GM12865 (cell line): ENCODE data around the gene APP.
"Not testable (repeated sequence)": the region's sequence is repeated elsewhere in the genome, so short reads cannot be mapped to it uniquely, and the experiment has no call there.

Experiments
- DNase-seq: peaks from one replicate; pipeline ENCODE4 v3.0.0; 2010; ENCODE audit warnings: low read depth
- H3K4me3 ChIP-seq: 2 replicates; pipeline ENCODE4 v1.5.1; 2011; ENCODE audit warnings: mild to moderate bottlenecking, low read depth, low read length, control low read depth
- TF ChIP-seq, protein P1 (sequence below): IDR thresholded peaks from 2 replicates; pipeline ENCODE4 v1.5.1; 2011; ENCODE audit warnings: low read length, control low read depth, low read depth, inconsistent platforms; ENCODE audit not compliant: insufficient read depth; ENCODE audit errors: missing control alignments

Gene APP

DNA sequence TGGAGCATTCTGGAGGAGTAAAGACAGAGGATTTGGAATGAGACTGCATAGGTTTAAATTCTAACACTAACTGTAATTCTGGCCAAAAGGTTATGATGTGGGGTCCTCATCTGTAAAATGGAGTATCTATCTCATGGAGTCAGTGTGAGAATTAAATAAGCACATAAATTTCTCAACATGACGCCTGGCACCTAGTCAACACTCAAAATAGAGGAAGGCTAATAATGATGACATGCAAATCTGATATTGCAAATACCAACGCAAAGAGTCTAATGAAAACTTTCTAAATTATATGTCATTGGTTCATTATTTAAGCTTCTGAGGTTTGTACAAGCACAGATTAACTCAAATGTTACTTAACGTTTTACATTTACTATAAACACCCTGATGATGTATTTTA is 29.6 kb downstream of the APP start:
- no peak for DNase-seq
- H3K4me3 ChIP-seq, result no peak overlapping the region
- TF ChIP-seq, protein P1, sequence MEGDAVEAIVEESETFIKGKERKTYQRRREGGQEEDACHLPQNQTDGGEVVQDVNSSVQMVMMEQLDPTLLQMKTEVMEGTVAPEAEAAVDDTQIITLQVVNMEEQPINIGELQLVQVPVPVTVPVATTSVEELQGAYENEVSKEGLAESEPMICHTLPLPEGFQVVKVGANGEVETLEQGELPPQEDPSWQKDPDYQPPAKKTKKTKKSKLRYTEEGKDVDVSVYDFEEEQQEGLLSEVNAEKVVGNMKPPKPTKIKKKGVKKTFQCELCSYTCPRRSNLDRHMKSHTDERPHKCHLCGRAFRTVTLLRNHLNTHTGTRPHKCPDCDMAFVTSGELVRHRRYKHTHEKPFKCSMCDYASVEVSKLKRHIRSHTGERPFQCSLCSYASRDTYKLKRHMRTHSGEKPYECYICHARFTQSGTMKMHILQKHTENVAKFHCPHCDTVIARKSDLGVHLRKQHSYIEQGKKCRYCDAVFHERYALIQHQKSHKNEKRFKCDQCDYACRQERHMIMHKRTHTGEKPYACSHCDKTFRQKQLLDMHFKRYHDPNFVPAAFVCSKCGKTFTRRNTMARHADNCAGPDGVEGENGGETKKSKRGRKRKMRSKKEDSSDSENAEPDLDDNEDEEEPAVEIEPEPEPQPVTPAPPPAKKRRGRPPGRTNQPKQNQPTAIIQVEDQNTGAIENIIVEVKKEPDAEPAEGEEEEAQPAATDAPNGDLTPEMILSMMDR, result no peak

DNA sequence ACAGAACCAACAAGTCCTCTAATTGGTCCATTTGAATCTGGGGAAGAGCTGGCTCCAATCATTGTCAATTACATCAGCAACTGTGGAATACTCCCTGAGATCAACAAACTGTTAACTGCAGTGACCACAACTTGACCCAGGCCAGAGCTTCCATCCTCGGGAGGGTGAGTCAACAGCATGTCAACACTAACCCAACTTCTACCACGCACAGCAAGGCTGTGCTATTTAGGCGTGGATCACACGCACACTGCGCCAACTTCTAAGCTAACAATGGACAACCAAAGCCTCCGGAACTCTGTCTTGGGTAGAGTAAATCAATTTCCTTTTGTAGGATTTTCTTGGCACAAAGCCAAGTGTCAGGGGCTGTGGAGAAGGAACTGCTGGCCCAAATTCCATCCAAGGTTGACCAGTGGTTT is 30.4 kb downstream of the APP start:
- no peak overlapping the region for H3K4me3 ChIP-seq
- no peak for DNase-seq
- TF ChIP-seq, protein P1, result no peak

DNA sequence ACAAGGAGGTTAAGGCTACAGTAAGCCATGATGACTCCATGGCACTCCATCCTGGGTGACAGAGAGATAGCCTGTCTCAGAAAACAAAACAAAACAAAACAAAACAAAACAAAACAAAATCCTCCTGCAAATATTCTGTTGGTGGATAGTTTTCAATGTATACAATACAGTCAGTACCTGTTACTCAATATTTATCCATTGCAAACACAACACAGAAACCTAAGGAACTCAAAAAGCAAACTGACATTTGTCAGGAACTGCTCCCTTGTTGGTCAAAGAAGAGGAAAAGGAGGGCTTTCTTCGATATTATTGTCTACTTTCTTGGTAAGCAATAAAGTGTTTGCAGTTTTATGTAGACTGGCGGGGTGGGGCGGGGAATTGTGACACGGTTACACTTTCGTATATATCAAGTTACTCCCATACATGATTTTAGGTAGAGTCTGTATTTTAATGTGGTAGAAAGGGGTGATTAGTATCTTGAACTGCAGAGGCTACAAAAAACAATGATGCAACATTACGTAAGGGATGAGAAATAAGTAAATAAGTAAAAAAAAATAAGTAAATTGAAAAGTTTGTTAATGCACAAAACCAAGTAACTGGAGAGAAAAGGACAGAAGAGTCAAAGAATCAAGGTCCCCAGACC is 31.8 kb downstream of the APP start:
- H3K4me3 ChIP-seq, result no peak overlapping the region
- TF ChIP-seq, protein P1, result no peak
- no peak for DNase-seq

DNA sequence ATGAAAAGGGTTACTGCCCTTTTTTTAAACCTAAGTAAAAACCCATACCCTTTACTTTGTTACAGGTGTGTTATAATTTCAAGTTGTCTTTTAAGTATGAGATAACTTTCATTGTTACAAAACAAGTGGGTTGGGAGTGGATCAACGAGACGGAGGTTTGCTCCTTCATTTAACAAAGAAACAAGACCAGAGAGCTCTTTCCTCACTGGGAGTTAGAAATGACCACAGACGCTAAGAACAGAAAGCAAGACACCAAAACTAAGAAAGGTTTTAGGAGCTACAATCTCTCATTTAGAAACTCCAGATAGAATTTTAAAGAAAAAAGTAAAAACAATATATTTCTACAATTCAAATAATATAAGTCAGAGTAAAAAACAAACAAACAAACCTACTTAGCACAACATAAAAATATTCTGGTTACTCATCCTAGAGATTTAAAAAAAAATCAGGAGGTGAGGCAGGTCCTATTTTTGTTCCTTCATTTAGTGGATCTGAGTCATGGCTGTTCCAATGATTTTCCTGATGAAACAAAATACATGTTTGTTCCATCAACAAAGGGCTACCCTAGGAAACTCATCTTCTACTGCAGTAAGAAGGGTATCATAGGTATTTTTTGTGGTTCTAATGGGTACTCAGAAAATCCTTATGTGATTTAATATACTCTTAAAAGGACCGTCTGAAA is 33.0 kb downstream of the APP start:
- H3K4me3 ChIP-seq, result no peak overlapping the region; the same call in 1 of the 2 replicates
- TF ChIP-seq, protein P1, result no peak
- peak; percentile 65 for DNase-seq

DNA sequence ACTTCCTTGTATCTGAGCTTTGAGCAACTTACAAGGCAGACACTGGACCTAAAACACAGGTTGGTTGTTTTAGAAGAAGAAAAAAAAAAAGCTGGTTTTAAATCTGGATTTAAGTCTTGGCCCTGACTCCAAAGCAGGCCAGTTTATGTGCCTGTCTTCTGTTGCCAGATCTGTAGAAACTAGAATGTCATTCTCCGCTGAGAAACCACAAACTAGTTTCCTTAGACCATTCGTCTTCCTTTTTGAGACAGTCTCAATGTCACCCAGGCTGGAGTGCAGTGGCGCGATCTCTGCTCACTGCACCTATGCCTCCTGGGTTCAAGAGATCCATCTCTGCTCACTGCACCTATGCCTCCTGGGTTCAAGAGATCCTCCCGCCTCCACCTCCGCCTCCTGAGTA is 33.9 kb downstream of the APP start:
- TF ChIP-seq, protein P1, result no peak
- no peak overlapping the region for H3K4me3 ChIP-seq
- DNase-seq, result peak; percentile 91

DNA sequence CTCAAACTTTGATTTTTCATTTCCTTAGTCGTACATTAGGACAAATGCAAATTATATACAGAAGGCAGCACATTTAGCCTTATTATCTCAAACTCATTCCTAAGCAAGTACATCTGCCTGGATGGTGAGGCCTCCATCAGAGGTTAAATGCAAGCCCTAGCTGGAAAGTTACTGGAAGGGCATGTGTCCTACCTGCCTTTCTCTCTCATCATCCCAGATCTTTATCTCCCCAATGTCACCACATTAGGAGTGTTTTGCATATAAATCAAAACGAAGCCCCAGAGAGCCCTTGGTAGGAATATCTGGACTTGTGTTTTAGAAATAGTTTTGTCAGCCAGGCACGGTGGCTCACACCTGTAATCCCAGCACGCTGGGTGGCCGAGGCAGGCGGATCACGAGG is 35.0 kb downstream of the APP start:
- no peak overlapping the region for H3K4me3 ChIP-seq
- TF ChIP-seq, protein P1, result no peak
- DNase-seq, result no peak

DNA sequence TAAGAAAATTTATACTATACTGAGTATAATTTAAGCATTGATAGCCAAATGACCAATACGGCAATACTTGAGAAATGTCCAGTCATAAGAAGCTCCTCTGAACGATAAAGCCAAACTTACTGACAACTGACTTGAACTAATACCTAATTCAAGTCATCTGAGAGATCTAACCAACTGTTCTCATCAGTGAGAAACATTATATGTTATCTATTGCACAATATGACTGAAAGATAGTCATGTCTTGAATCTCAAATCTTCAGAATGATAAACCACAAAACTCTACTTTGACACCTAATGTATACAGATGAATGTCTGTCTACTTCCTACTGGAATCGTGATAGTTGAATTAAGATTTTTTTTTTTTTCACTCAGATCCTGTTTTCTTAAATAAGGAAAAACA is 39.0 kb downstream of the APP start:
- no peak for DNase-seq
- no peak overlapping the region for H3K4me3 ChIP-seq
- TF ChIP-seq, protein P1, result no peak

DNA sequence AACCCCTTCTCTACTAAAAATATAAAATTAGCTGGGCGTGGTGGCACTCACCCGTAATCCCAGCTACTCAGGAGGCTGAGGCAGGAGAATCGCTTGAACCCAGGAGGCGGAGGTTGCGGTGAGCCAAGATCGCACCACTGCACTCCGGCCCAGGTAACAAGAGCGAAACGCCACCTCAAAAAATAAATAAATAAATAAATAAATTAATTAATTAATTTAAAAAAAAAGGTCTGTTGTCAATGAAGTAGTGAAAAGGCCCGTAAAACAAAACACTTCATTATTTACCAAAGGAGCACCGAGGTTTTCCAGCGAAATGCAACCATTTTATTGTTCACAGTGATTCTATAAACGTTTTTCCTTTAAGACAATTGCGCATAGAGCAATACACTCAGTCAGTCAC is 39.5 kb downstream of the APP start:
- not testable (repeated sequence) for DNase-seq, H3K4me3 ChIP-seq
